ENCODE results near the gene NPHS1. TPM values are rescaled to one million over a fixed set of nuclear protein-coding genes. Genes with fewer than 3 reads are reported as not detected.
"Not testable (repeated sequence)": the region's sequence is repeated elsewhere in the genome, so short reads cannot be mapped to it uniquely, and the experiment has no call there.

Gene NPHS1
- total RNA-seq, 1 donor from 2014 or later: 0.48 TPM

DNA sequence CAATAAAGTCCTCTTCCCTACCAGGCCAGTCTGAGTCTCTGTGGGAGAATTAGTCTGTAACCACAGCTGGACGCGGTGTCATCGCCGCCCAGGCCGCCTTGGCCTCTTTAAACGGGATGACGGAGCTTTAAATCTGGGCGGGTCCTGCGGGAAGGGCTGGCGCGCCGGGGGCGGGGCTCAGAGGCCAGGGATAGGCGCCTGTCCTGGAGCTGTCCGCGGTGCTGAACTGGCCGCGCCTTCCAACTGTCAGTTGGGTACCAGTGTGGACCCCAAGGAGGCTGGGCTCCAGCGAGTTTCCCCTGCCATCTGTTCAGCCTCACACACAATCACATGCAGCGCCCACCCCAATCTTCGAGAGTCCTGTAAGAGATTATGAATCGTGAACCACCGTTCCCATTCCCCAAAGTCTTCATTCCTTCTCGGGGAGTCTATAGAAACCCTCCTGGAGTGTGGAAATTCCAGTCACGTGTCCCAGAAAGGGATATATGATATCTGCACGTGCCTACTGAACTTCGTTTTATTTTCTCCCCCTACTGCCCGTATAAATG, 27.5 kb upstream of the NPHS1 start:
- peak; percentile 92 for DNase-seq (ENCODE audit: low spot score)

DNA sequence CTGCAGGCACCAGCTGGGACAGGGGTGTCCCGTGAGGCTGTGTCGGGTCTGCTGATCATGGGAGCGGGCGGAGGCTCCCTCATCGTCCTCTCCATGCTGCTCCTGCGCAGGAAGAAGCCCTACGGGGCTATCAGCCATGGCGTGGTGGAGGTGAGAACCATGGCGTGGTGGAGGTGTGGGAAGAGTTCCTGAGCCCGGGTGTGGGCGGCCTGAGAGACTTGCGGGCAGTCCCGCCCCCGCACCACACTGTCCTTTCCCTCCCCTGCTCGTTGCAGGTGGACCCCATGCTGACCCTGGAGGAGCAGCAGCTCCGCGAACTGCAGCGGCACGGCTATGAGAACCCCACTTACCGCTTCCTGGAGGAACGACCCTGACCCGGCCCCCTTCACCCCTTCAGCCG, 26.8 kb upstream of the NPHS1 start:
- no peak for DNase-seq (ENCODE audit: low spot score)

DNA sequence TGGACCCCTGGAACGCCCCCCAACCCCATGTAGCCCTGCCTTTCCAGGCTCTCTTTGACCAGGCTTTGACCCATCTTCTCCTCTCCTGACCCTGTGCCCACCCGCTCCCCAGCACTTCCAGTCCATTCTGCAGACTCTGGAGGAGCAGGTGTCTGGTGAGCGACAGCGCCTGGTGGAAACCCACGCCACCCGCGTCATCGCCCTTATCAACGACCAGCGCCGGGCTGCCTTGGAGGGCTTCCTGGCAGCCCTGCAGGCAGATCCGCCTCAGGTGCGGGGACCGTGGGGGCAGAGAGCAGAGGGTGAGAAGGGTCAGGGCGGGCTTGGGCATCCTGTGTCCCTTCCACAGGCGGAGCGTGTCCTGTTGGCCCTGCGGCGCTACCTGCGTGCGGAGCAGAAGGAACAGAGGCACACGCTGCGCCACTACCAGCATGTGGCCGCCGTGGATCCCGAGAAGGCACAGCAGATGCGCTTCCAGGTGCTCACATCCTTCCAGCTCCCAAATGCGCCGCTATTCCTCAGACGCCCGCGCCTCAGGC, 22.2 kb upstream of the NPHS1 start:
- DNase-seq (ENCODE audit: low spot score): no peak

DNA sequence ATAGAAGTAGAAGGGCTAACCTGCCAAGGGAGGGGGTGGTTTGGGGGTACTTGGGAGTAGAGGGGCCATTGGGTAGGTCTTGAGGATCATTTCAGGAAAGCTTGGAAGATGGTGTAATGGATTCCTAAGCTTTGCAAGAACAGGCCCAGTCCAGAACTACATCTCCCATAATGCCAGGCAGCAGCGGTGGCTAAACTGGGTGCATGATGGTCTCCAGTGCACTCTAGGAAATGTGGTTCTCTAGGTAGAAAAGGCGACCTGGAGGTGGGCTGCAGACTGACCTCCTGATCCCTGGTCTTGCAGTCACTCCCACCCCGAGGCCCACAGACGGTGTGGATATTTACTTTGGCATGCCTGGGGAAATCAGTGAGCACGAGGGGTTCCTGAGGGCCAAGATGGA, 19.9 kb upstream of the NPHS1 start:
- DNase-seq (ENCODE audit: low spot score): no peak

DNA sequence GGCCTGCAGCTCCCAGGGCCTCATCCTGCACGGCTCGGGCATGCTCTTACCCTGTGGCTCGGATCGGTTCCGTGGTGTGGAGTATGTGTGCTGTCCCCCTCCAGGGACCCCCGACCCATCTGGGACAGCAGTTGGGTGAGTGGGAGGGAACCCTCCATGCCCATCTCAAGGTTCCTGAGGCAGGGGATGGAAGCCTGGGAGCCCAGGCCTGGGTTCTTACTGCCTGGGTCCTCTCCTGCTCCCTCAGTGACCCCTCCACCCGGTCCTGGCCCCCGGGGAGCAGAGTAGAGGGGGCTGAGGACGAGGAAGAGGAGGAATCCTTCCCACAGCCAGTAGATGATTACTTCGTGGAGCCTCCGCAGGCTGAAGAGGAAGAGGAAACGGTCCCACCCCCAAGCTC, 19.3 kb upstream of the NPHS1 start:
- no peak for DNase-seq (ENCODE audit: low spot score)

DNA sequence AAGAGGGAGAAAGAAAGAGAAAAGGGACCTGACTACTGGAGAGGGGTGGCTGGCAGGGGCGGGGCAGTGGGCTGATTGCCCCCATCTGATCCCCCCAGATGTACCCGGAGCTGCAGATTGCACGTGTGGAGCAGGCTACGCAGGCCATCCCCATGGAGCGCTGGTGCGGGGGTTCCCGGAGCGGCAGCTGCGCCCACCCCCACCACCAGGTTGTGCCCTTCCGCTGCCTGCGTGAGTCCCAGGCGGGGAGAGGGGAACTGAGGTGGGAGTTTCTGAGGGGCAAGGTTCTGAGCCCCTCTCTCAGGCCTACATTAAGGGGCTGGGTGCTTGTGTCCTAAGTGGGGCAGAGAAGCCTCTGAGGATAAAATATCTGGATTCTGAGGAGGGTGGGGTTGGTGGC, 18.5 kb upstream of the NPHS1 start:
- no peak for DNase-seq (ENCODE audit: low spot score)

DNA sequence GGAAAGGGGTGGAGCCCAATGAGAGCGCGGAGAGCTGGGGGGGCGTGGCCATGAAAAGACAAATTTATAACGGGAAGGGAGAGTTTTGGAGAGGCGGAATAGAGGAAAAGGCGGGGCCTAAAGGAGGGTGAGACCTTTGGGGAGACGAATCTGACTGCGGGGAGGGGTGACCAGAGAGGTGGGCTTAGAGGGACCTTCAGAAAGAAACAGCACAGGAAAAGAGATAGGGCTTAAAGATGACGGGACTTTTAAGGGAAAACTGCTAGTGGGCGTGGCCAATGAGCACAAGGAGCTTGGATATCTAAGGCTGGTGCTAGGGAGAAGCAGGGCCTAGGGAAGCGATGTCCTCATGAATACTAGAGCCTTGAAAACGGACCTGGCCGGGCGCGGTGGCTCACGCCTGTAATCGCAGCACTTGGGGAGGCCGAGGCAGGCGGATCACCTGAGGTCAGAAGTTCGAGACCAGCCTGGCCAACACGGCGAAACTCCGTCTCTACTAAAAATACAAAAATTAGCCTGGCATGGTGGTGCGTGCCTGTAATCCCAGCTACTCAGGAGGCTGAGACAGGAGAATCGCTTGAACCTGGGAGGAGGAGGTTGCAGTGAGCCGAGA, 17.9 kb upstream of the NPHS1 start:
- DNase-seq (ENCODE audit: low spot score): not testable (repeated sequence)

DNA sequence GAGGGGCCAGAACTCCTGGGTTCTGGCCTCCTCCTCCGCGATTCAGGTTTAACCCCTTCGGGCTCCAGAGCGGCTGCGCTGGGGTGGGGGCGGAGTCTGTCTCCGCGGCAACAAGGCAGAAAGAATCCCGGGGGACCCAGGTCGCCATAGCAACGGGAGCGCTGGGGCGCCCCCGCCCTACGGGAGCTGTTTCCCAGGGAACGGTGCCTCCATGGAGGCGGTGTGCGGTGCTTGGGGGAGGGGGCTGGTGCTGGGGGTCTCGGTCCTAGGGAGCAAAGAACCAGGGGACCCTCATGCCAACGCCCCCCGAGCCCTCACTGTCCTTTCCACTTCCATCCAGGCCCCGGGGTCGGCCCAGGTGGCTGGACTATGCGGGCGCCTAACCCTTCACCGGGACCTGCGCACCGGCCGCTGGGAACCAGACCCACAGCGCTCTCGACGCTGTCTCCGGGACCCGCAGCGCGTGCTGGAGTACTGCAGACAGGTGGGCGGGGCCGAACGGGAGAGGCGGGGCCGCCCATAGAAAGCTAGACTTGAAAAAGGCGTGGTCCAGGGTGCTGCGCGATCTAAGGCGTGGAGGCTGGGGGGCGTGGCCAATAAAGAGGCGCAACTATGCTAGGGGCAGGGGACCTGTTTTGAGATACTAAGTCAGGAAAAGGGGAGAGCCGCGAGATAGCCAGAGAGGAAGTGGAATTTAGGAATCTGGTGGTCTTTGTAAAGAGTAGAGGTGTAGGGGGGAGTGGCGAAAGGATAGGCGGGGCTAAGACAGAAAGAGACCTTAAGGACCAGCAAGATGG, 17.2 kb upstream of the NPHS1 start:
- DNase-seq (ENCODE audit: low spot score): peak; percentile 59

DNA sequence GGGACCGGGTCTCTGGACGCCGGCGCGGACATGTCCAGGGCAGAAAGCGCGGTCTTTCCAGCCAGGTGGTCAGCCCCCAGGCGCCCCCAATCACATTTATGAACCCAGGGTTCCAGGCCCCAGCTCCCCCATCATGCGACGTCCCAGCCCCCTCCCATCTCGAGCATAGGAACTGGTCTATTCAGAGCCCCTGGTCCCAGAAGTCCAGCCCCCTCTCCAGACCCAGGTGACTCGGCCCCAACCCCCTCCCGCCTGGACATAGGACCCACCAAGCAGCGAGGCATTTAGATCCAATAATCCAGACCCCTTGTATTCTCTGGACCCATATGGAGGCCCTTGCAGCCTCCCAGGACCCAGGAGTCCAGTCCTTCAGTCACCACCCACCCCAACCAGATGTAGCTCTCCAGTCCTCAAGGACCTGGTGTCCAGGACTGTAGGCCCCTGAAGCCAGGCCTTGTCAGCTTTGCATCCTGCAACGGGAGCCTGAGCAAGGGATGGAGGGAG, 16.6 kb upstream of the NPHS1 start:
- DNase-seq (ENCODE audit: low spot score): peak; percentile 23

DNA sequence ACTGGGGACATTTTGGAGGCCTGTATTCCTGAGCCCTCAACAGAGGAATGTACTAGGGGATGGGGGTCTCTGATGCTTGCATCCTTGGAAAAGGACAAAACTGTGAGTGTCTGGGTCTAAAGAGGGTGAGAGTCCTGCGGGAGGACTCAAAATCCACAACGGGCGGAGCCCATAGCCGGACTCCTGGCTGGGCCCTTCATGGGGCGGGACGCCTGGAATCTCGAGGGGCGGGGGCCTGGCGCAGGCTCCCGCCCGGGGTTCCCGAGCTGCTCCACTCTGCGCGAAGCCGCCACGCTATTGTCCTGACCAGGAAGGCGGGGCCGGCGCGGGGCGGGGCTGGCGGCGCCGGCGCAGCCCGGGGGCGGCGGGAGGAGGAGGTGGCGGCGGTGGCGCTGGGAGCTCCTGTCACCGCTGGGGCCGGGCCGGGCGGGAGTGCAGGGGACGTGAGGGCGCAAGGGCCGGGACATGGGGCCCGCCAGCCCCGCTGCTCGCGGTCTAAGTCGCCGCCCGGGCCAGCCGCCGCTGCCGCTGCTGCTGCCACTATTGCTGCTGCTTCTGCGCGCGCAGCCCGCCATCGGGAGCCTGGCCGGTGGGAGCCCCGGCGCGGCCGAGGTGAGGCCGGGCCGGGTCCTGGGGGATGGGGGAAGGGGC, 16.0 kb upstream of the NPHS1 start, which contains the start of gene APLP1:
TSS of gene APLP1 (plus strand) at position 403 of the 651 bp plus-strand sequence. CDS start at position 466, 63 bp downstream.
- DNase-seq (ENCODE audit: low spot score): peak; percentile 76

DNA sequence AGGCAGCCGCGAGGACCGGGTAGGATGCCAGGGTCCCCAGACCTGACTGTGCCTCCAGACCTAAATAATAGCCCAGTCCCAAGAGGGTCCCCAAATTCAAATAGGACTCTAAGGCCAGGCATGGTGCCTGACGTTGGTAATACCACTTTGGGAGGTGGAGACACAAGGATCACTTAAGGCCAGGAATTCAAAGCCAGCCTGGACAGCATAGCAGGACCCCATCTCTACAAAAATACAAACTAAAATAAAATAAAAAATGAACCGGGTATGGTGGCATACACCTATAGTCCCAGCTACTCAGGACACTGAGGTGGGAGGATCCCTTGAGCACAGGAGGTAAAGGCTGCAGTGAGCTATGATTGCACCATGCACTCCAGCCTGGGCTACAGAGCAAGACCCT, 10.7 kb upstream of the NPHS1 start:
- DNase-seq (ENCODE audit: low spot score): no peak

DNA sequence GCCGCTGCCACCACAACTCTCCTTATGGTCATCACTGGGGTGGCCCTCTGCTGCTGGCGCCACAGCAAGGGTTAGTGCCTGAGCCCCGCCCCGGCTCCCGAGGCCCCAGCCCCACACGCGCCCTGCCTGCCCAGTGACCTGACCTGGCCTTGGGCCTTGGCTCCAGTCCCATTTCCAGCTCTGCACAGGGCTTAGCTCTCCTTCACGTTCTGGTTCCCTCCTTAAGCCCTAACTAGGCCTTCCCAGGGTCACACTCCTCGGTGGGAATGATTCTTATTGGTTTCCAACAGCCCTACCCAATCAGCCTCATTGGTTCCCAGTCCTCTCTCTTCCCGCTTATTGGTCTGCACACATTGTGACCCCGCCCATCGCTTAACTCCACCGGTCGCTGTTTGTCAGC, 10.2 kb upstream of the NPHS1 start:
- DNase-seq (ENCODE audit: low spot score): no peak

DNA sequence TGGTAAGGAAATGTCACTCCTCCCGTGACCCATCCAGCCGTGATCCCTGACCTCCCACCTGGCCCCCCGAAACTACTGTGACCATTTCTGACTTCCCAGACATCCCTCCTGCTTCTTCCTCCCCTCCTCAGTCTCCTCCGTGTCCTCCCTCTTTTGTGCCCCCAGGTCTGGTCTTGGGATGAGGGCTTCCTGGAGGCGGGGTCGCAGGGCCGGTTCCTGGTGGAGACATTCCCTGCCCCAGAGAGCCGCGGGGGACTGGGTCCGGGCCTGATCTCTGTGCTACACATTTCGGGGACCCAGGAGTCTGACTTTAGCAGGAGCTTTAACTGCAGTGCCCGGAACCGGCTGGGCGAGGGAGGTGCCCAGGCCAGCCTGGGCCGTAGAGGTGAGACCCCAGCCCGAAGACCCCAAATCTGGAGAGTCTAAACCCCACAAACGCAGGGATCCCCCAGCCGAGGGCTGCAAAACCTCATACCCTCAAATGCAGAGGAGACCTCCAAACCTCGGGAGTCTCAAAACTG, 9.4 kb upstream of the NPHS1 start:
- no peak for DNase-seq (ENCODE audit: low spot score)

DNA sequence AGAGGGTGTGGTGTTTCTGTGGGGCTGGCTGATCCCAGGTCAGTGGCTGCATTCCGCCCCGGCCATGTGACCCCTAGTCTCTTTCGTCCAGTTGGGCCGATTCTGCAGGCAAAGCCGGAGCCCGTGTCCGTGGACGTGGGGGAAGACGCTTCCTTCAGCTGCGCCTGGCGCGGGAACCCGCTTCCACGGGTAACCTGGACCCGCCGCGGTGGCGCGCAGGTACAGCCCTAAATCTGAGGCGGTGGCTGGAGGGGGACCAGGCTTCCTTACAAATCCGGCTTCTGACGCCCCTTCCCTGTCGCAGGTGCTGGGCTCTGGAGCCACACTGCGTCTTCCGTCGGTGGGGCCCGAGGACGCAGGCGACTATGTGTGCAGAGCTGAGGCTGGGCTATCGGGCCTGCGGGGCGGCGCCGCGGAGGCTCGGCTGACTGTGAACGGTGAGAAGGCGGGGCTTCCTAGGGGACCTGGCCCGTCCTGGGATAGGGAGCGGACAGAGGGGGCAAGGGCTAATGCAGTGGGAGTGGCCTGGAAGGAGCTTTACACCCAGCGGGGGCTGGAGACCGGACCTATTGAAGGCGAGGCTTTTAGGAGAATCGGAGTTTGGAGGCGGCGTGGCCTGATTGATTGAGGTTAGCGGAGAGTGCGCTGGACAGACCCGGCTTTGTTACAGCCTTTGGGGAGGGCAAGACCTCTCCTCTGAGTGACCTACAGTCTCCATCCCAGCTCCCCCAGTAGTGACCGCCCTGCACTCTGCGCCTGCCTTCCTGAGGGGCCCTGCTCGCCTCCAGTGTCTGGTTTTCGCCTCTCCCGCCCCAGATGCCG, 8.7 kb upstream of the NPHS1 start:
- no peak for DNase-seq (ENCODE audit: low spot score)

DNA sequence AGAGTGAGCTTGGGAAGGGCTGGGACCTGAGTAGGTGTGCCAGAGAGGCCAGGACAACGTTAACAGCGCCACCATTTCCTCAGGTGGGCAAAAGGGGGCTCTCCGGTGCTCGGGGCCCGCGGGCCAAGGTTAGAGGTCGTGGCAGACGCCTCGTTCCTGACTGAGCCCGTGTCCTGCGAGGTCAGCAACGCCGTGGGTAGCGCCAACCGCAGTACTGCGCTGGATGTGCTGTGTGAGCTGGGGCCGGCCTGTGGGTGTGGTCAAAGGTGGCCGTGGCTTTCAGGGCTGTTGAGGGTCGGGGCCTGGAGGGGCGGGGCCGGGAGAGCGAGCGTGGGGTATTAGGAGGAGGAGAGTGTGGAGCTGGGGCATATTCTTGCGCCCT, 8.1 kb upstream of the NPHS1 start:
- DNase-seq (ENCODE audit: low spot score): no peak

DNA sequence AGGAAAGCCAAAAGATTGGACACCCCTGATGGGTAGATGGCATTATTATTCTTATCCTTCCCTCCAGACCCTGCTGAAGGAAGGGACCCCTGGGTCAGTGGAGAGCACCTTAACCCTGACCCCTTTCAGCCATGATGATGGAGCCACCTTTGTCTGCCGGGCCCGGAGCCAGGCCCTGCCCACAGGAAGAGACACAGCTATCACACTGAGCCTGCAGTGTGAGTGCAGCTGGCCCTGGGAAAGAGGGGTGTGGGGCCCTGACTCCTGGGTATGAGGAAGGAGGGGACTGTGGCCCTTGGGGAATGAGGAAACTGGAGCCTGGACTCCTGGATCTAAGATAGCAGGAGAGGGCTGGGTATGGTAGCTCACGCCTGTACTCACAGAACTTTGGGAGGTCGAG, 7.1 kb upstream of the NPHS1 start:
- DNase-seq (ENCODE audit: low spot score): no peak

DNA sequence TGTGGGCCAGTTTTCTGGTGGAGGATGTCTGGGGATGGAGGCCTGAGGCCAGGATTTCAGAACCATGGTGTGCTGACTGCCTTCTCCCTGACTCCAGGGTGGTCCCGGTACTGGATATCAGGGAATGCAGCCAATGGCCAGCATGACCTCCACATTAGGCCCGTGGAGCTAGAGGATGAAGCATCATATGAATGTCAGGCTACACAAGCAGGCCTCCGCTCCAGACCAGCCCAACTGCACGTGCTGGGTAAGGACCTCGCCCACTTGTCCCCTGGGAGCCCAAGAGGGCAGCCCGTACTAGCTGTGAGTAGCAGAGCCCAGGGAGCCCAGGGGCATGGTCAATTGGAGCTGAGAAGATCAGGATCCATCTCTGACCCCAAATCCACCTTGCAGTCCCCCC, 6.0 kb upstream of the NPHS1 start:
- DNase-seq (ENCODE audit: low spot score): no peak

DNA sequence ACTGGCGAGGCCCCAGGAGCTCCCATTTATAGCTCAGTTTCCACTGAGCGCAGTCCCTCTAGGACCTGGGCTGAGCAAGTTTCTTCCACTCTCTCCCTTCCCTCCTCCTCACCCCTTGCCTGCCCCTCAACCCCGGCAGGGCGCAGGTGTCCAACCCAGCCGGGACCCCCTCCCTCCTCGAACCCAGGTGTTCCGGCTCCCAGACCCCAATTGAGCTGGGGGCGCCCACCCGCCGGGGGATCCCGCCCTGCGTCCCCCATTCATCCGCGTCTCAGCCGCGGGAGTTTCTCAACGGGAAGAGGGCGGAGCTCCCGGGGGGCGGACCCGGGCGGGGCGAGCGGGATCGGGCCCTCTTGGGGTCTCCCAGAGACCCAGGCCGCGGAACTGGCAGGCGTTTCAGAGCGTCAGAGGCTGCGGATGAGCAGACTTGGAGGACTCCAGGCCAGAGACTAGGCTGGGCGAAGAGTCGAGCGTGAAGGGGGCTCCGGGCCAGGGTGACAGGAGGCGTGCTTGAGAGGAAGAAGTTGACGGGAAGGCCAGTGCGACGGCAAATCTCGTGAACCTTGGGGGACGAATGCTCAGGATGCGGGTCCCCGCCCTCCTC, 4.3 kb upstream of the NPHS1 start, which contains the start of gene KIRREL2:
TSS of gene KIRREL2 (plus strand) at position 366 of the 604 bp plus-strand sequence. CDS start at position 575, 209 bp downstream.
- peak; percentile 23 for DNase-seq (ENCODE audit: low spot score)

DNA sequence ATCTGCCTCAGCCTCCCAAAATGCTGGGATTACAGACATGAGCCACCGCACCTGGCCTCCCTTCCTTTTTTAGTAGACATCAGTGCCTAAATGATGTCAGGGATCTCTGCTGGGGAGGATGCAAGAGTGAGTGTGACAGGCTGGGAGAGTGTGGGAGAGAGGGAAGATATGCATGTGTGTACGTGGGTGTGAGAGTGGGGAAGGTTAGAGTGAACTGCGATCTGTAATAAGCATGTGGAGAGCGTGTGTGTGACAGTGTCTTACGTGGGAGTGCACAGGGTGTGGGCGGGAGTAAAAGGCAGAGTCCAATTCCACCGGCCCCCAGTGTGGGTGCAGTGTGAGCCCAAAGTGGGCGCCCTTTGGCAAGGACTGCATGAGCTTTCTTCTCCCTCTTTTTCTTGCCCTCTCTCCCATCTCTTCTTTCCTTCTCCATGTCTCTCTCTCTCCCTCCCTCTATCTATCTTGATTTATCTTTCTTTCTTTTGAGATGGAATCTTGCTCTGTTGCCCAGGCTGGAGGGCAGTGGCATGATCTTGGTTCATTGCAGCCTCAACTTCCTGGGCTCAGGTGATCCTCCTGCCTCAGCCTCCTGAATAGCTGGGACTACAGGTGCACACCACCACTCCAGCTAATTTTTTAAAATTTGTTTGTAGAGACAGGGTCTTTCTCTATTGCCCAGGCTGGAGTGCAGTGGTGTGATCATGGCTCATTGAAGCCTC, 893 bp upstream of the NPHS1 start:
- no peak for DNase-seq (ENCODE audit: low spot score)

Measured in umbilical cord (tissue), 2 donors.